Adrenal gland (tissue), 5 donors: ENCODE data around the gene TIMELESS.

Experiments
- POLR2A ChIP-seq, 2 donors: fragments of 450-650 bp; IDR thresholded peaks; one replicate each; pipeline ENCODE4 v1.6.1; 2017; ENCODE audit warnings: antibody characterized with exemption in 2 of 2, mild to moderate bottlenecking in 2 of 2, moderate library complexity in 1 of 2
- TF ChIP-seq, protein P1 (sequence below), 6 experiments: fragments of 450-650 bp in 4 of 6; fragments of 200-600 bp in 2 of 6; sonication (generic) in 1 of 6; IDR thresholded peaks; 1 replicate in 5 of 6; 2 replicates in 1 of 6; pipeline versions ENCODE4 v1.5.1 to v1.8.0; 2016 to 2021; ENCODE audit warnings: antibody characterized with exemption in 6 of 6, mild to moderate bottlenecking in 2 of 6, moderate library complexity in 1 of 6
- donor health status: DM: no; HTN: no; CAD: no.

GRCh38 chr12:56387152-56387736 lies 62.0 kb downstream of the TIMELESS start:
- TF ChIP-seq, protein P1, sequence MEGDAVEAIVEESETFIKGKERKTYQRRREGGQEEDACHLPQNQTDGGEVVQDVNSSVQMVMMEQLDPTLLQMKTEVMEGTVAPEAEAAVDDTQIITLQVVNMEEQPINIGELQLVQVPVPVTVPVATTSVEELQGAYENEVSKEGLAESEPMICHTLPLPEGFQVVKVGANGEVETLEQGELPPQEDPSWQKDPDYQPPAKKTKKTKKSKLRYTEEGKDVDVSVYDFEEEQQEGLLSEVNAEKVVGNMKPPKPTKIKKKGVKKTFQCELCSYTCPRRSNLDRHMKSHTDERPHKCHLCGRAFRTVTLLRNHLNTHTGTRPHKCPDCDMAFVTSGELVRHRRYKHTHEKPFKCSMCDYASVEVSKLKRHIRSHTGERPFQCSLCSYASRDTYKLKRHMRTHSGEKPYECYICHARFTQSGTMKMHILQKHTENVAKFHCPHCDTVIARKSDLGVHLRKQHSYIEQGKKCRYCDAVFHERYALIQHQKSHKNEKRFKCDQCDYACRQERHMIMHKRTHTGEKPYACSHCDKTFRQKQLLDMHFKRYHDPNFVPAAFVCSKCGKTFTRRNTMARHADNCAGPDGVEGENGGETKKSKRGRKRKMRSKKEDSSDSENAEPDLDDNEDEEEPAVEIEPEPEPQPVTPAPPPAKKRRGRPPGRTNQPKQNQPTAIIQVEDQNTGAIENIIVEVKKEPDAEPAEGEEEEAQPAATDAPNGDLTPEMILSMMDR (IDR thresholded peaks at IDR 0.05), result no peak
- TF ChIP-seq POLR2A (IDR thresholded peaks at IDR 0.05), result no peak
